HEK293 (cell line): ENCODE results near the gene ATP5MC3.
A peak's percentile ranks its signal among the peaks of the same experiment; 100 is the strongest.

Experiments
- CTCF ChIA-PET: fragments of 350-600 bp; formaldehyde crosslinking; extraction: SDS; loops from one replicate; lab custom pipeline; 2021; ENCODE audit warnings: antibody characterized with exemption; lab: Yijun Ruan, JAX
- POLR2A ChIA-PET: fragments of 300-600 bp; formaldehyde crosslinking; extraction: SDS; loops from one replicate; lab custom pipeline; 2020; ENCODE audit warnings: antibody characterized with exemption, inconsistent platforms; lab: Yijun Ruan, JAX
- H3K27ac ChIP-seq: fragments of 200-500 bp; sonication (Bioruptor generic); 2 replicates; pipeline ENCODE4 v1.5.1; 2014; ENCODE audit warnings: low read depth, low read length, control low read depth, inconsistent platforms; ENCODE audit errors: extremely low read depth
- H3K36me3 ChIP-seq, 2 experiments: fragments of 200-500 bp in 1 of 2; sonication (Bioruptor generic) in 1 of 2; 1 replicate in 1 of 2; 2 replicates in 1 of 2; pipeline ENCODE4 v1.5.1; 2014 to 2017; ENCODE audit warnings: inconsistent platforms in 2 of 2, low read length in 2 of 2; ENCODE audit not compliant: control insufficient read depth in 2 of 2, insufficient read depth in 1 of 2
- H3K4me1 ChIP-seq: fragments of 200-500 bp; sonication (Bioruptor generic); 2 replicates; pipeline ENCODE4 v1.5.1; 2014; ENCODE audit warnings: mild to moderate bottlenecking, low read length, inconsistent platforms; ENCODE audit not compliant: control insufficient read depth, insufficient read depth
- H3K4me3 ChIP-seq: 2 replicates; pipeline ENCODE4 v1.5.1; 2011; ENCODE audit warnings: low read depth, mild to moderate bottlenecking, control low read depth, low read length, moderate library complexity
- H3K9me3 ChIP-seq: fragments of 200-500 bp; sonication (Bioruptor generic); 2 replicates; pipeline ENCODE4 v1.5.1; 2014; ENCODE audit warnings: low read depth, low read length, inconsistent platforms; ENCODE audit not compliant: control insufficient read depth, insufficient read depth
- BCL11A ChIP-seq: fragments of 450-650 bp; formaldehyde crosslinking; IDR thresholded peaks from 2 replicates; pipeline ENCODE4 v1.5.1; 2016; ENCODE audit warnings: low read depth, missing biosample characterization, missing genetic modification characterization
- FEZF1 ChIP-seq: fragments of 450-650 bp; formaldehyde crosslinking; IDR thresholded peaks from 2 replicates; pipeline ENCODE4 v1.5.1; 2016; ENCODE audit warnings: missing biosample characterization, missing genetic modification characterization
- MEIS1 ChIP-seq: sonication (generic); formaldehyde crosslinking; IDR thresholded peaks from 2 replicates; pipeline ENCODE4 v1.8.1; 2022; ENCODE audit warnings: missing genetic modification reagents, mild to moderate bottlenecking, borderline replicate concordance
- SCRT2 ChIP-seq: fragments of 450-650 bp; formaldehyde crosslinking; IDR thresholded peaks from 2 replicates; pipeline ENCODE4 v1.5.1; 2016; ENCODE audit warnings: missing biosample characterization, missing genetic modification characterization
- WT1 ChIP-seq: fragments of 450-650 bp; formaldehyde crosslinking; IDR thresholded peaks from 2 replicates; pipeline ENCODE4 v1.5.1; 2016; ENCODE audit warnings: missing biosample characterization, missing genetic modification characterization
- ZNF10 ChIP-seq: fragments of 450-650 bp; formaldehyde crosslinking; IDR thresholded peaks from 2 replicates; pipeline ENCODE4 v1.5.1; 2017; ENCODE audit warnings: missing biosample characterization, missing genetic modification characterization
- ZNF121 ChIP-seq: fragments of 450-650 bp; formaldehyde crosslinking; IDR thresholded peaks from 2 replicates; pipeline ENCODE4 v1.5.1; 2016; ENCODE audit warnings: missing biosample characterization, missing genetic modification characterization
- ZNF138 ChIP-seq: fragments of 450-650 bp; formaldehyde crosslinking; IDR thresholded peaks from 2 replicates; pipeline ENCODE4 v1.5.1; 2016; ENCODE audit warnings: missing biosample characterization, missing genetic modification characterization, borderline replicate concordance
- ZNF140 ChIP-seq: fragments of 450-650 bp; formaldehyde crosslinking; IDR thresholded peaks from 2 replicates; pipeline ENCODE4 v1.5.1; 2016; ENCODE audit warnings: missing biosample characterization, missing genetic modification characterization
- ZNF155 ChIP-seq: fragments of 450-650 bp; formaldehyde crosslinking; IDR thresholded peaks from 2 replicates; pipeline ENCODE4 v1.5.1; 2016; ENCODE audit warnings: missing biosample characterization, missing genetic modification characterization
- ZNF202 ChIP-seq: fragments of 450-650 bp; formaldehyde crosslinking; IDR thresholded peaks from 2 replicates; pipeline ENCODE4 v1.5.1; 2016; ENCODE audit warnings: missing biosample characterization, missing genetic modification characterization, borderline replicate concordance
- ZNF23 ChIP-seq: fragments of 450-650 bp; formaldehyde crosslinking; IDR thresholded peaks from 2 replicates; pipeline ENCODE4 v1.5.1; 2016; ENCODE audit warnings: missing biosample characterization, missing genetic modification characterization, borderline replicate concordance
- ZNF416 ChIP-seq: fragments of 450-650 bp; formaldehyde crosslinking; IDR thresholded peaks from 2 replicates; pipeline ENCODE4 v1.5.1; 2016; ENCODE audit warnings: missing biosample characterization, missing genetic modification characterization
- ZNF433 ChIP-seq: fragments of 450-650 bp; formaldehyde crosslinking; IDR thresholded peaks from 2 replicates; pipeline ENCODE4 v1.5.1; 2016; ENCODE audit warnings: missing biosample characterization, missing genetic modification characterization, low read depth
- ZNF600 ChIP-seq: fragments of 450-650 bp; formaldehyde crosslinking; IDR thresholded peaks from 2 replicates; pipeline ENCODE4 v1.5.1; 2016; ENCODE audit warnings: missing biosample characterization, missing genetic modification characterization
- ZNF610 ChIP-seq: fragments of 450-650 bp; formaldehyde crosslinking; IDR thresholded peaks from 2 replicates; pipeline ENCODE4 v1.5.1; 2016; ENCODE audit warnings: missing biosample characterization, missing genetic modification characterization, borderline replicate concordance
- ZNF654 ChIP-seq: fragments of 450-650 bp; formaldehyde crosslinking; IDR thresholded peaks from 2 replicates; pipeline ENCODE4 v1.5.1; 2016; ENCODE audit warnings: low read depth, missing biosample characterization, missing genetic modification characterization
- ZNF76 ChIP-seq: fragments of 450-650 bp; formaldehyde crosslinking; IDR thresholded peaks from 2 replicates; pipeline ENCODE4; 2016; ENCODE audit warnings: low read depth, missing biosample characterization, missing genetic modification characterization, borderline replicate concordance
- ZNF776 ChIP-seq: fragments of 450-650 bp; formaldehyde crosslinking; IDR thresholded peaks from 2 replicates; pipeline ENCODE4 v1.5.0; 2017; ENCODE audit warnings: missing biosample characterization, missing genetic modification characterization, borderline replicate concordance
- ZNF837 ChIP-seq: fragments of 450-650 bp; formaldehyde crosslinking; IDR thresholded peaks from 2 replicates; pipeline ENCODE4 v1.5.1; 2016; ENCODE audit warnings: missing biosample characterization, missing genetic modification characterization
- ZNF843 ChIP-seq: fragments of 450-650 bp; formaldehyde crosslinking; IDR thresholded peaks from 2 replicates; pipeline ENCODE4 v1.5.1; 2016; ENCODE audit warnings: missing biosample characterization, missing genetic modification characterization
- TF ChIP-seq, protein P1 (sequence below): IDR thresholded peaks from 2 replicates; pipeline ENCODE4 v1.6.1; 2011; ENCODE audit warnings: mild to moderate bottlenecking, low read depth, low read length, borderline replicate concordance
- TF ChIP-seq, protein P2 (sequence below): fragments of 450-650 bp; formaldehyde crosslinking; IDR thresholded peaks from 2 replicates; pipeline ENCODE4 v1.5.1; 2016; ENCODE audit warnings: missing biosample characterization, missing genetic modification characterization, borderline replicate concordance
- TF ChIP-seq, protein P3 (sequence below): fragments of 450-650 bp; formaldehyde crosslinking; IDR thresholded peaks from 2 replicates; pipeline ENCODE4 v1.5.1; 2016; ENCODE audit warnings: missing biosample characterization, missing genetic modification characterization, borderline replicate concordance
- TF ChIP-seq, protein P4 (sequence below): fragments of 450-650 bp; formaldehyde crosslinking; IDR thresholded peaks from 2 replicates; pipeline ENCODE4; 2016; ENCODE audit warnings: missing biosample characterization, missing genetic modification characterization
- TF ChIP-seq, protein P5 (sequence below): fragments of 450-650 bp; formaldehyde crosslinking; IDR thresholded peaks from 2 replicates; pipeline ENCODE4 v1.5.1; 2016; ENCODE audit warnings: missing biosample characterization, missing genetic modification characterization, borderline replicate concordance

ATP5MC3 gene

DNA sequence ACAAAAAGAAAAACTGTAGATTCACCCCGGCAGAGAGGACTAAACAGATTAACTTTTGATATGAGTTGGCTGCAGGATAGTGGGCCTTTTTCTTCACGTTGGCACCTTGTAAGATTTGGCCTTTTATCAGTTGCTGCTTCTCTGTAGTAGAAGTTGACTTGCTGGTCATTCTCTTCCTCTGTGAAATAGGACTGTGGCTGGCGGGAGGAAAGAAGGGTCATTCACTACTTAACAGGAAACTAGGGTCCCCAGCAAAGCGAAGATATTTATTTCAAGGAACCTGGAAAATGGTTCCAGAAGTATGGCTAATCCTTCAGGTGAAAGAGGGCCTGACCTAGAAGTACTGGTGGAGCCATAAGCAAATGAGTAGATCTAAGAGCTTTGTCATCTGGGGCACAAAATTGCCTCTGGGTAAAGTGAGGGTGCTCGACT, 383 bp upstream of the ATP5MC3 start:
- POLR2A ChIA-PET = interaction anchor here (3.1 kb wide), 1 partner anchor 13 kb away, joined by 12 read pairs; the partner anchor contains the start of gene ATF2
- H3K27ac ChIP-seq = no peak overlapping the region
- peak overlapping the region; percentile 85 for H3K4me3 ChIP-seq
- H3K9me3 ChIP-seq = no peaks in the 10 kb centered on the region
- H3K36me3 ChIP-seq = peaks cover 32 to 35% of the 10 kb centered on the region in 2 experiments
- H3K4me1 ChIP-seq = no peaks in the 10 kb centered on the region
- CTCF ChIA-PET = interaction anchor here (0.7 to 1.2 kb wide), 2 partner anchors 11 to 70 kb away, joined by 3 to 4 read pairs; no protein-coding TSS in a partner anchor
- TF ChIP-seq ZNF121 = no peak
- TF ChIP-seq ZNF76 (tag by site-specific recombination) = no peak
- TF ChIP-seq ZNF23 = no peak
- TF ChIP-seq BCL11A (tag by site-specific recombination) = no peak
- TF ChIP-seq ZNF654 = no peak
- TF ChIP-seq, protein P1, sequence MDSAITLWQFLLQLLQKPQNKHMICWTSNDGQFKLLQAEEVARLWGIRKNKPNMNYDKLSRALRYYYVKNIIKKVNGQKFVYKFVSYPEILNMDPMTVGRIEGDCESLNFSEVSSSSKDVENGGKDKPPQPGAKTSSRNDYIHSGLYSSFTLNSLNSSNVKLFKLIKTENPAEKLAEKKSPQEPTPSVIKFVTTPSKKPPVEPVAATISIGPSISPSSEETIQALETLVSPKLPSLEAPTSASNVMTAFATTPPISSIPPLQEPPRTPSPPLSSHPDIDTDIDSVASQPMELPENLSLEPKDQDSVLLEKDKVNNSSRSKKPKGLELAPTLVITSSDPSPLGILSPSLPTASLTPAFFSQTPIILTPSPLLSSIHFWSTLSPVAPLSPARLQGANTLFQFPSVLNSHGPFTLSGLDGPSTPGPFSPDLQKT = no peak
- TF ChIP-seq, protein P2, sequence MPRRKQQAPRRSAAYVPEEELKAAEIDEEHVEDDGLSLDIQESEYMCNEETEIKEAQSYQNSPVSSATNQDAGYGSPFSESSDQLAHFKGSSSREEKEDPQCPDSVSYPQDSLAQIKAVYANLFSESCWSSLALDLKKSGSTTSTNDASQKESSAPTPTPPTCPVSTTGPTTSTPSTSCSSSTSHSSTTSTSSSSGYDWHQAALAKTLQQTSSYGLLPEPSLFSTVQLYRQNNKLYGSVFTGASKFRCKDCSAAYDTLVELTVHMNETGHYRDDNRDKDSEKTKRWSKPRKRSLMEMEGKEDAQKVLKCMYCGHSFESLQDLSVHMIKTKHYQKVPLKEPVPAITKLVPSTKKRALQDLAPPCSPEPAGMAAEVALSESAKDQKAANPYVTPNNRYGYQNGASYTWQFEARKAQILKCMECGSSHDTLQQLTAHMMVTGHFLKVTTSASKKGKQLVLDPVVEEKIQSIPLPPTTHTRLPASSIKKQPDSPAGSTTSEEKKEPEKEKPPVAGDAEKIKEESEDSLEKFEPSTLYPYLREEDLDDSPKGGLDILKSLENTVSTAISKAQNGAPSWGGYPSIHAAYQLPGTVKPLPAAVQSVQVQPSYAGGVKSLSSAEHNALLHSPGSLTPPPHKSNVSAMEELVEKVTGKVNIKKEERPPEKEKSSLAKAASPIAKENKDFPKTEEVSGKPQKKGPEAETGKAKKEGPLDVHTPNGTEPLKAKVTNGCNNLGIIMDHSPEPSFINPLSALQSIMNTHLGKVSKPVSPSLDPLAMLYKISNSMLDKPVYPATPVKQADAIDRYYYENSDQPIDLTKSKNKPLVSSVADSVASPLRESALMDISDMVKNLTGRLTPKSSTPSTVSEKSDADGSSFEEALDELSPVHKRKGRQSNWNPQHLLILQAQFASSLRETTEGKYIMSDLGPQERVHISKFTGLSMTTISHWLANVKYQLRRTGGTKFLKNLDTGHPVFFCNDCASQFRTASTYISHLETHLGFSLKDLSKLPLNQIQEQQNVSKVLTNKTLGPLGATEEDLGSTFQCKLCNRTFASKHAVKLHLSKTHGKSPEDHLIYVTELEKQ (tag by site-specific recombination) = no peak
- no peak for TF ChIP-seq ZNF843 (tag by site-specific recombination)
- 0 out of 2 replicates have a peak, but pooled peaks have one; percentile 10 for TF ChIP-seq ZNF10 (tag by site-specific recombination)
- TF ChIP-seq ZNF776 (tag by site-specific recombination) = no peak
- no peak for TF ChIP-seq ZNF837
- 0 out of 2 replicates have a peak, but pooled peaks have one; percentile 6 for TF ChIP-seq SCRT2 (tag by site-specific recombination)
- TF ChIP-seq MEIS1 (CRISPR knock-in tag) = no peak
- no peak for TF ChIP-seq ZNF140 (tag by site-specific recombination)
- TF ChIP-seq ZNF155 (tag by site-specific recombination) = no peak
- TF ChIP-seq, protein P3, sequence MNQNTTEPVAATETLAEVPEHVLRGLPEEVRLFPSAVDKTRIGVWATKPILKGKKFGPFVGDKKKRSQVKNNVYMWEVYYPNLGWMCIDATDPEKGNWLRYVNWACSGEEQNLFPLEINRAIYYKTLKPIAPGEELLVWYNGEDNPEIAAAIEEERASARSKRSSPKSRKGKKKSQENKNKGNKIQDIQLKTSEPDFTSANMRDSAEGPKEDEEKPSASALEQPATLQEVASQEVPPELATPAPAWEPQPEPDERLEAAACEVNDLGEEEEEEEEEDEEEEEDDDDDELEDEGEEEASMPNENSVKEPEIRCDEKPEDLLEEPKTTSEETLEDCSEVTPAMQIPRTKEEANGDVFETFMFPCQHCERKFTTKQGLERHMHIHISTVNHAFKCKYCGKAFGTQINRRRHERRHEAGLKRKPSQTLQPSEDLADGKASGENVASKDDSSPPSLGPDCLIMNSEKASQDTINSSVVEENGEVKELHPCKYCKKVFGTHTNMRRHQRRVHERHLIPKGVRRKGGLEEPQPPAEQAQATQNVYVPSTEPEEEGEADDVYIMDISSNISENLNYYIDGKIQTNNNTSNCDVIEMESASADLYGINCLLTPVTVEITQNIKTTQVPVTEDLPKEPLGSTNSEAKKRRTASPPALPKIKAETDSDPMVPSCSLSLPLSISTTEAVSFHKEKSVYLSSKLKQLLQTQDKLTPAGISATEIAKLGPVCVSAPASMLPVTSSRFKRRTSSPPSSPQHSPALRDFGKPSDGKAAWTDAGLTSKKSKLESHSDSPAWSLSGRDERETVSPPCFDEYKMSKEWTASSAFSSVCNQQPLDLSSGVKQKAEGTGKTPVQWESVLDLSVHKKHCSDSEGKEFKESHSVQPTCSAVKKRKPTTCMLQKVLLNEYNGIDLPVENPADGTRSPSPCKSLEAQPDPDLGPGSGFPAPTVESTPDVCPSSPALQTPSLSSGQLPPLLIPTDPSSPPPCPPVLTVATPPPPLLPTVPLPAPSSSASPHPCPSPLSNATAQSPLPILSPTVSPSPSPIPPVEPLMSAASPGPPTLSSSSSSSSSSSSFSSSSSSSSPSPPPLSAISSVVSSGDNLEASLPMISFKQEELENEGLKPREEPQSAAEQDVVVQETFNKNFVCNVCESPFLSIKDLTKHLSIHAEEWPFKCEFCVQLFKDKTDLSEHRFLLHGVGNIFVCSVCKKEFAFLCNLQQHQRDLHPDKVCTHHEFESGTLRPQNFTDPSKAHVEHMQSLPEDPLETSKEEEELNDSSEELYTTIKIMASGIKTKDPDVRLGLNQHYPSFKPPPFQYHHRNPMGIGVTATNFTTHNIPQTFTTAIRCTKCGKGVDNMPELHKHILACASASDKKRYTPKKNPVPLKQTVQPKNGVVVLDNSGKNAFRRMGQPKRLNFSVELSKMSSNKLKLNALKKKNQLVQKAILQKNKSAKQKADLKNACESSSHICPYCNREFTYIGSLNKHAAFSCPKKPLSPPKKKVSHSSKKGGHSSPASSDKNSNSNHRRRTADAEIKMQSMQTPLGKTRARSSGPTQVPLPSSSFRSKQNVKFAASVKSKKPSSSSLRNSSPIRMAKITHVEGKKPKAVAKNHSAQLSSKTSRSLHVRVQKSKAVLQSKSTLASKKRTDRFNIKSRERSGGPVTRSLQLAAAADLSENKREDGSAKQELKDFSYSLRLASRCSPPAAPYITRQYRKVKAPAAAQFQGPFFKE (tag by site-specific recombination) = no peak
- no peak for TF ChIP-seq ZNF416 (tag by site-specific recombination)
- no peak for TF ChIP-seq ZNF202
- TF ChIP-seq, protein P4, sequence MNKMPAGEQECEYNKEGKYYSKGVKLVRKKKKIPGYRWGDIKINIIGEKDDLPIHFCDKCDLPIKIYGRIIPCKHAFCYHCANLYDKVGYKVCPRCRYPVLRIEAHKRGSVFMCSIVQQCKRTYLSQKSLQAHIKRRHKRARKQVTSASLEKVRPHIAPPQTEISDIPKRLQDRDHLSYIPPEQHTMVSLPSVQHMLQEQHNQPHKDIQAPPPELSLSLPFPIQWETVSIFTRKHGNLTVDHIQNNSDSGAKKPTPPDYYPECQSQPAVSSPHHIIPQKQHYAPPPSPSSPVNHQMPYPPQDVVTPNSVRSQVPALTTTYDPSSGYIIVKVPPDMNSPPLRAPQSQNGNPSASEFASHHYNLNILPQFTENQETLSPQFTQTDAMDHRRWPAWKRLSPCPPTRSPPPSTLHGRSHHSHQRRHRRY (tag by site-specific recombination) = no peak
- no peak for TF ChIP-seq ZNF600 (tag by site-specific recombination)
- no peak for TF ChIP-seq ZNF433 (tag by site-specific recombination)
- TF ChIP-seq WT1 = no peak
- TF ChIP-seq ZNF610 (tag by site-specific recombination) = no peak
- TF ChIP-seq, protein P5, sequence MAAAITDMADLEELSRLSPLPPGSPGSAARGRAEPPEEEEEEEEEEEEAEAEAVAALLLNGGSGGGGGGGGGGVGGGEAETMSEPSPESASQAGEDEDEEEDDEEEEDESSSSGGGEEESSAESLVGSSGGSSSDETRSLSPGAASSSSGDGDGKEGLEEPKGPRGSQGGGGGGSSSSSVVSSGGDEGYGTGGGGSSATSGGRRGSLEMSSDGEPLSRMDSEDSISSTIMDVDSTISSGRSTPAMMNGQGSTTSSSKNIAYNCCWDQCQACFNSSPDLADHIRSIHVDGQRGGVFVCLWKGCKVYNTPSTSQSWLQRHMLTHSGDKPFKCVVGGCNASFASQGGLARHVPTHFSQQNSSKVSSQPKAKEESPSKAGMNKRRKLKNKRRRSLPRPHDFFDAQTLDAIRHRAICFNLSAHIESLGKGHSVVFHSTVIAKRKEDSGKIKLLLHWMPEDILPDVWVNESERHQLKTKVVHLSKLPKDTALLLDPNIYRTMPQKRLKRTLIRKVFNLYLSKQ (tag by site-specific recombination) = no peak
- no peak for TF ChIP-seq FEZF1 (tag by site-specific recombination)
- no peak for TF ChIP-seq ZNF138 (tag by site-specific recombination)
